ENCODE data around the gene ETS2.
A peak's percentile ranks its signal among the peaks of the same experiment; 100 is the strongest.

ETS2 gene

DNA sequence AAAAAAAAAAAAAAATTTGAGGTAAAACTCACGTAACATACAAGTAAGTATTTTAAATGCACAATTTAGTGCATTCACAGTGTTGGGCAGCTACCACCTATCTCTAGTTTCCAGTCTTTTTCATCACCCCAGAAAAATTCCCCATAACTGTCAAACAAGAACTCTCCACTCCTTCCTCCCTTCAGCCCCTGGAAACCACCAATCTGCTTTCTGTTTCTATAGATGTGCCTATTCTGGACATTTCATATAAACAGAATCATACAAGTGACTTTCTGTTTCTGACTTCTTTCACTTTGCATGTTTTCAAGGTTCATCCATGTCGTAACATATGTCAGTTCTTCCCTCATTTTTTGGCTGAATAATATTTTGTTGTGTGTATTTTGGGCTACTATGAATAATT lies 24.9 kb upstream of the ETS2 start:
- peak; percentile 57 for DNase-seq

DNA sequence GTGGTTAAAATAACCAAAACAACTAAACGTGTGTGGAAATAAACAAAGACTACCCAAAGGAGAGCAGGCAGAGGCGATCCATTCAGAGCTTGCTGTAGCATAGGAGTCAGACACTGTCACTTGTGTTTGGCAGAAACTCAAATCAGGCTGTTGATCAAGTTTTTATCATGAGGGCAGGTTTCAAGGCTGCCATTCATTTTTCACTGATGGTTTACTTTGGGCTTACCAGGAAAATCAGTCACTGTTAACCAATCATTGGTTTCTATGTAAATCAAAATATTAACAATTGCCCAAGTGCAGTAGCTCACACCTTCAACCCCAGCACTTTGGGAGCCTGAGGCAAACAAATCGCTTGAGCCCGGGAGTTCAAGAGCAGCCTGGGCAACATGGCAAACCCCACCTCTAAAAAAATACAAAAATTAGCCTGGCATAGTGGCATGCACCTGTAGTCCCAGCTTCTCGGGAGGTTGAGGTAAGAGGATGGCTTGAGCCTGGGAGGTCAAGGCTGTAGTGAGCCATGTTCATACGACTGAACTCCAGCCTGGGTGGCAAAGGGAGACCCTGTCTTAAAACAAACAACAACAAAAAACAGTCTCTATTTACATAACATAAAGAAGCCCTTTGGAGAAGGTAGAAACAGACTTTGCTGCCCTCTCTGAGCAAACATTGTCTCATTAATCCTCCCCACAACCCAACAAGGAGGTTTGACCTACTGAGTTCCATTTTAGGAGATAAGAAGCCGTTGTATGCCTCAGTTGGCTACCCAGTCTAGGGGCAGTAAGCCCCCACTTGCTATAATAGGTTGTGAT lies 21.1 kb upstream of the ETS2 start:
- no peak for DNase-seq

GRCh38 chr21:38785483-38785882 lies 20.2 kb upstream of the ETS2 start:
- DNase-seq = no peak

GRCh38 chr21:38787016-38787415 lies 18.7 kb upstream of the ETS2 start:
- DNase-seq = no peak

- DNase-seq = peak; percentile 39
Observed at GRCh38 chr21:38787461-38788274, 18.1 kb upstream of the ETS2 start.

DNA sequence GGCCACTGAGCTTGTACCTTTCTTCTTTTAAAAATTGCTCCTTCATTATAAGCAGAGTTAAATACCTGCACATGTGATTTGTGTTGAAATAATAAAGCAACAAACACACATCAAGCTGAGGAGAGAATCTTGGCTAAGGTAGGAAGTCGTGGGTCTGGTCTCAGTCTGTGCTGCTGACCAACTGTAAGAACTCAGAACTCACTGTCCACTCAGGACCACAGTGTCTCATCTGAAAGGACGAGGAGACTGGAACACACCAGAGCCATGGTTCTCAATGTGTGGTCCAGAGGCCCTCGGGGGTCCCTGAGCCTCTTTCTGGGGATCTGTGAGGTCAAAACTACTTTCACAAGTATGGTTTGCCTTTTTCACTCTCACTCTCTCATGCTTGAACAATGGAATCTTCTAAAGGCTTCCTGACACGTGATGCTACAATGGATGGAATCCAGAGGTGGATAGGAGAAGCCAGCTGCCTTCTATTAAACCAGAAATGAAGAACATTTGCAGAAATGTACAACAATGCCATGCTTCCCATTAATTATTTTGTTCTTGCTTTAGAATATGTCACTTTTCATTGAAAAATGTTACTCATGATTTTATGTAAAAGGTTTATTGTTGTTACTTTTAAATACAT lies 17.3 kb upstream of the ETS2 start:
- no peak for DNase-seq

GRCh38 chr21:38789275-38789674 lies 16.5 kb upstream of the ETS2 start:
- no peak for DNase-seq

DNA sequence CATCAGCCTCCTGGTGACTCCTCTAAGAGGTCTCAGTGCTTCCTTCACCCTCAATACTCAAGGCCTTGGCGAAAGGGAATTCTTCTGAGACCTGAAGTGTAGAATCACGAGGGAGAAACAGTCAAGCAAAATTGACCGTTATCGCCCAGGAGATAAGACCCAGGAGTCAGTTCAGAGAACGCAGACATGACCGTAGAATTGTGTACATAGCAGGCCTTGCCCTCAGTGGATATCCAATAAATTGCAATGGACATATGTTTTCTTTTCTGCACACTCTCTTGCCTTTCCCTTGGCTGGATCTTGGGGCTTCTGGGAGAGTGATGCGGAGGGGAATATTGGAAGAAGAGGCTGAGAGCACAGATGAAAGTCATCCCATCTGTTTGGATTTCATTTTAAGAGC lies 15.7 kb upstream of the ETS2 start:
- no peak for DNase-seq

- no peak for DNase-seq
Observed at GRCh38 chr21:38790961-38791360, 14.8 kb upstream of the ETS2 start.

- no peak for DNase-seq
Observed at GRCh38 chr21:38792676-38793459, 12.9 kb upstream of the ETS2 start.

- no peak for DNase-seq
Observed at GRCh38 chr21:38793926-38794713, 11.6 kb upstream of the ETS2 start.

DNA sequence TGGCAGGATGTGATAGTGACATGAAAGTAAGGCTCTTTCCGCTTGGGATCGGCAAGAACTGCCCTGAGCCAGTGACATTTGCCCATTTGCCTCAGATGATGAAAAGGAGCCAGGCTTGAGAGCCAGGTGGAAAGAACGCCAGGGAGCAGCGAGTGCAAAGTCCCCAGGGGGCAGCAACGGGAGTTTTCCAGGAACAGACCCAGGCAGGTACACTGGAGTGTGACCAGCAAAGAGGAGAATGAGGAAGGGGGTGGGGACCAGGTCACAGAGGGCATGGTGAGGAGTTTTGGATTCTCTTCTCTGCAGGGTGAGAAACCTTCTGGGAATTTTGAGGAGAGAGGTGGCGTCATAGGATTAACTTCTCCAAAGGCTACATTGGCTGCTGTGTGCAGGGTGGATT lies 10.8 kb upstream of the ETS2 start:
- no peak for DNase-seq

- no peak for DNase-seq
Observed at GRCh38 chr21:38795475-38795874, 10.3 kb upstream of the ETS2 start.

- DNase-seq = no peak
Observed at GRCh38 chr21:38796424-38796823, 9.3 kb upstream of the ETS2 start.

DNA sequence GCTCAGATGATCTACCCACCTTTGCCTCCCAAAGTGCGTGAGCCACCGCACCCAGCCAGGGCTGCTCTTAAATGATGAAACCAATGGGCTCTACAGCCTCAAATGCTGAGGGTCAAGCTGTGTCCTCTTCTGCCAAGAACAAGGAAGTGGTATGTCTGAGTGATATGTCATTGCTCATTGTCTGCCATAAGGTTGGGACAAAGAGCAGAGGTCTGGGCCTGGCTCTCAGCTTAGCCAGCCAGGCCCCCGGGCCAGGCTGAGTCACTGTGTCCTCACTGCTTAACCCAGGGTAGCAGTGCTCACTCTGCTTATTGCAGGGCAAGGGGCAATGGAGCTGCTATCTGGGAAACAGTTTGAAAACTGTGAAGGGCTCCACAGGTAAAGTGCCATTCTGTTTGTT lies 8.3 kb upstream of the ETS2 start:
- DNase-seq = no peak

GRCh38 chr21:38798081-38798480 lies 7.6 kb upstream of the ETS2 start:
- no peak for DNase-seq

DNA sequence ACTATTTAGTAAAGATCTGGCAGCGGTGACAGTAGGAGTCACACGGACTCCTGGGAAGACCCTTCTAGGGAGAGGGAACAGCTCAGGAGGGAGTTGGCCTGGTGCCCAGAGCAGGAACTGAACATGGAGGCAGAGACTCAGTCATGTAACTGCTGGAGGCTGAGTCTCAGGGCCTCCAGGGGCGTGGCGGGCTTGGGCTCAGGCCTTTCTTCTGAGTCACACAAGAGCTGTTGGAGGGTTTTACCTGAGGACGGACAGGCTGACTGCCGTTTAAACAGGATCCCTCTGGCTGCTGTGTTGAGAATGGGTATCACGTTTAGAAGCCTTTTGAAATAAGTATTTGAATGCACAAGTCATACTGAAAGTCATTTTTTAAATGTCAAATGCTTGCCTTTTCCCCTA lies 7.2 kb upstream of the ETS2 start:
- peak; percentile 56 for DNase-seq

GRCh38 chr21:38800046-38800758 lies 5.5 kb upstream of the ETS2 start:
- DNase-seq = no peak

GRCh38 chr21:38800924-38801744 lies 4.6 kb upstream of the ETS2 start:
- peak; percentile 15 for DNase-seq

Data from activated CD4-positive, alpha-beta T cell treated with anti-CD3 and anti-CD28 coated beads, Interleukin-2, amount 50 U/mL, for 16 hours (primary cell).